Measurements from ENCODE around the gene HOXB8.

Gene HOXB8

GRCh38 chr17:48590607-48591161 lies 24.4 kb downstream of the HOXB8 start:
- in situ Hi-C loops (cut with MboI; ENCODE audit: low sequenced_read_pairs, unreplicated experiment): no loop called here
- no peak for TF ChIP-seq CTCF (IDR thresholded peaks at IDR 0.05; ENCODE audit: borderline replicate concordance, control extremely low read depth, extremely low read depth, insufficient read depth, missing control alignments)
- DNase-seq (ENCODE audit: low spot score): no peak

GRCh38 chr17:48589831-48590606 lies 25.1 kb downstream of the HOXB8 start, which contains the start of gene HOXB3:
Gene HOXB3, minus strand, starts transcription at chr17:48590241. Its CDS starts 37,767 bp downstream, at chr17:48552474.
- DNase-seq (ENCODE audit: low spot score): no peak
- no peak for TF ChIP-seq CTCF (IDR thresholded peaks at IDR 0.05; ENCODE audit: borderline replicate concordance, control extremely low read depth, extremely low read depth, insufficient read depth, missing control alignments)
- in situ Hi-C loops (cut with MboI; ENCODE audit: low sequenced_read_pairs, unreplicated experiment): no loop called here

GRCh38 chr17:48589060-48589830 lies 25.8 kb downstream of the HOXB8 start:
- no peak for TF ChIP-seq CTCF (IDR thresholded peaks at IDR 0.05; ENCODE audit: borderline replicate concordance, control extremely low read depth, extremely low read depth, insufficient read depth, missing control alignments)
- in situ Hi-C loops (cut with MboI; ENCODE audit: low sequenced_read_pairs, unreplicated experiment): no loop called here
- no peak for DNase-seq (ENCODE audit: low spot score)

GRCh38 chr17:48588528-48588927 lies 26.6 kb downstream of the HOXB8 start:
- in situ Hi-C loops (cut with MboI; ENCODE audit: low sequenced_read_pairs, unreplicated experiment): no loop called here
- peak; percentile 3 for TF ChIP-seq CTCF (IDR thresholded peaks at IDR 0.05; ENCODE audit: borderline replicate concordance, control extremely low read depth, extremely low read depth, insufficient read depth, missing control alignments)
- no peak for DNase-seq (ENCODE audit: low spot score)

GRCh38 chr17:48588074-48588415 lies 27.0 kb downstream of the HOXB8 start:
- no peak for TF ChIP-seq CTCF (IDR thresholded peaks at IDR 0.05; ENCODE audit: borderline replicate concordance, control extremely low read depth, extremely low read depth, insufficient read depth, missing control alignments)
- DNase-seq (ENCODE audit: low spot score): no peak
- in situ Hi-C loops (cut with MboI; ENCODE audit: low sequenced_read_pairs, unreplicated experiment): no loop called here

- in situ Hi-C loops (cut with MboI; ENCODE audit: low sequenced_read_pairs, unreplicated experiment): no loop called here
- no peak for TF ChIP-seq CTCF (IDR thresholded peaks at IDR 0.05; ENCODE audit: borderline replicate concordance, control extremely low read depth, extremely low read depth, insufficient read depth, missing control alignments)
- no peak for DNase-seq (ENCODE audit: low spot score)
Measured at GRCh38 chr17:48587276-48588073, 27.6 kb downstream of the HOXB8 start.

Data from GM13976 (cell line).